Left ventricle myocardium inferior (tissue), 1 donor: ENCODE results near the gene GLIPR1. TPM values are rescaled to one million over a fixed set of nuclear protein-coding genes. Genes with fewer than 3 reads are reported as not detected.

Experiments
- DNase-seq: peaks from one replicate; pipeline ENCODE4 v3.0.0-alpha.2; 2020
- H3K27ac ChIP-seq: fragments of 200-600 bp; replicated peaks from 2 replicates; pipeline ENCODE4 v1.8.0; 2021
- H3K27me3 ChIP-seq: fragments of 200-600 bp; 2 replicates; pipeline ENCODE4 v1.8.0; 2021; ENCODE audit warnings: low read depth
- H3K36me3 ChIP-seq: fragments of 200-600 bp; 2 replicates; pipeline ENCODE4 v1.8.0; 2021
- H3K4me1 ChIP-seq: fragments of 200-600 bp; 2 replicates; pipeline ENCODE4 v1.8.0; 2021
- H3K4me3 ChIP-seq: fragments of 200-600 bp; 2 replicates; pipeline ENCODE4 v1.8.0; 2021; ENCODE audit warnings: mild to moderate bottlenecking, moderate library complexity
- H3K9me3 ChIP-seq: fragments of 200-600 bp; replicated peaks from 2 replicates; pipeline ENCODE4 v1.8.0; 2021
- CTCF ChIP-seq: fragments of 200-600 bp; IDR thresholded peaks from 2 replicates; pipeline ENCODE4 v1.8.0; 2021; ENCODE audit warnings: antibody characterized with exemption, mild to moderate bottlenecking, borderline replicate concordance
- intact Hi-C: fragments of 100-400 bp; cut with micrococcal nuclease; formaldehyde crosslinking; loops from one replicate; pipeline ENCODE4 v1.11.0; 2022
- total RNA-seq: library from RNA; stranded (reverse); fragmentation: NEBNext Ultra II Directional; extraction: Animal tissue kit (Norgen Biotek cat#: 25700); gene quantifications from one replicate; pipeline ENCODE4 v1.2.1, GENCODE V29; 2021
- donor health status: DM: no; HTN: yes; CAD: no; lungs with severe emphysema.

The GLIPR1 gene
- total RNA-seq, 1 donor from 2014 or later, result 7.0 TPM

- no peak overlapping the region for H3K27ac ChIP-seq
- no peaks in the 10 kb centered on the region for H3K4me1 ChIP-seq
- TF ChIP-seq CTCF, result no peak
- intact Hi-C loops, result no loop called here
- H3K4me3 ChIP-seq, result no peak overlapping the region
- DNase-seq, result no peak
- no peaks in the 10 kb centered on the region for H3K27me3 ChIP-seq
- H3K9me3 ChIP-seq, result peaks cover 47% of the 10 kb centered on the region
- no peaks in the 10 kb centered on the region for H3K36me3 ChIP-seq
These were observed 20.4 kb upstream of the GLIPR1 start for GRCh38 chr12:75460204-75460603.

- intact Hi-C loops, result no loop called here
- Histone ChIP-seq H3K4me3 (no peak overlapping the region), H3K27me3 (no peaks in the 10 kb centered on the region), H3K9me3 (no peaks in the 10 kb centered on the region), H3K4me1 (no peaks in the 10 kb centered on the region), H3K36me3 (no peaks in the 10 kb centered on the region), H3K27ac (no peak overlapping the region)
- DNase-seq, result no peak
- no peak for TF ChIP-seq CTCF
These were observed 8.4 kb upstream of the GLIPR1 start for GRCh38 chr12:75471902-75472890.

GRCh38 chr12:75474116-75474515, 6.4 kb upstream of the GLIPR1 start:
- Histone ChIP-seq H3K27ac (no peak overlapping the region), H3K27me3 (no peaks in the 10 kb centered on the region), H3K4me3 (no peak overlapping the region), H3K4me1 (no peaks in the 10 kb centered on the region), H3K9me3 (no peaks in the 10 kb centered on the region), H3K36me3 (no peaks in the 10 kb centered on the region)
- DNase-seq, result no peak
- intact Hi-C loops, result no loop called here
- TF ChIP-seq CTCF, result no peak

GRCh38 chr12:75476071-75476470, 4.5 kb upstream of the GLIPR1 start:
- intact Hi-C loops, result no loop called here
- no peak overlapping the region for H3K27ac ChIP-seq
- DNase-seq, result no peak
- no peaks in the 10 kb centered on the region for H3K9me3 ChIP-seq
- H3K27me3 ChIP-seq, result no peaks in the 10 kb centered on the region
- peaks cover 3% of the 10 kb centered on the region for H3K4me1 ChIP-seq
- TF ChIP-seq CTCF, result no peak
- no peaks in the 10 kb centered on the region for H3K36me3 ChIP-seq
- H3K4me3 ChIP-seq, result no peak overlapping the region

- no peaks in the 10 kb centered on the region for H3K27me3 ChIP-seq
- intact Hi-C loops, result no loop called here
- no peak for TF ChIP-seq CTCF
- no peaks in the 10 kb centered on the region for H3K36me3 ChIP-seq
- no peaks in the 10 kb centered on the region for H3K9me3 ChIP-seq
- DNase-seq, result no peak
- peaks cover 3% of the 10 kb centered on the region for H3K4me1 ChIP-seq
- no peak overlapping the region for H3K4me3 ChIP-seq
- H3K27ac ChIP-seq, result no peak overlapping the region
These were observed 3.4 kb upstream of the GLIPR1 start for GRCh38 chr12:75477137-75477536.
